ENCODE data around the gene PRKAG2.
A peak's percentile ranks its signal among the peaks of the same experiment; 100 is the strongest.

PRKAG2 gene

GRCh38 chr7:151662251-151662826 lies 214.6 kb downstream of the PRKAG2 start:
- DNase-seq = no peak

- DNase-seq = no peak
These were observed 215.3 kb downstream of the PRKAG2 start for GRCh38 chr7:151661587-151661986.

GRCh38 chr7:151660141-151660540 lies 216.8 kb downstream of the PRKAG2 start:
- DNase-seq = no peak

- DNase-seq = no peak
These were observed 217.7 kb downstream of the PRKAG2 start for GRCh38 chr7:151659219-151659618.

GRCh38 chr7:151658778-151659177 lies 218.1 kb downstream of the PRKAG2 start:
- no peak for DNase-seq

- no peak for DNase-seq
These were observed 219.7 kb downstream of the PRKAG2 start for GRCh38 chr7:151657173-151657572.

- no peak for DNase-seq
These were observed 221.4 kb downstream of the PRKAG2 start for GRCh38 chr7:151655555-151655954.

- DNase-seq = no peak
These were observed 224.8 kb downstream of the PRKAG2 start for GRCh38 chr7:151652111-151652510.

- no peak for DNase-seq
These were observed 226.8 kb downstream of the PRKAG2 start for GRCh38 chr7:151650161-151650560.

GRCh38 chr7:151648429-151648828 lies 228.5 kb downstream of the PRKAG2 start:
- DNase-seq = no peak

- DNase-seq = no peak
These were observed 229.0 kb downstream of the PRKAG2 start for GRCh38 chr7:151647874-151648273.

GRCh38 chr7:151647006-151647405 lies 229.9 kb downstream of the PRKAG2 start:
- DNase-seq = no peak

GRCh38 chr7:151645311-151645710 lies 231.6 kb downstream of the PRKAG2 start:
- no peak for DNase-seq

- no peak for DNase-seq
These were observed 232.4 kb downstream of the PRKAG2 start for GRCh38 chr7:151644554-151644953.

- no peak for DNase-seq
These were observed 234.2 kb downstream of the PRKAG2 start for GRCh38 chr7:151642746-151643145.

GRCh38 chr7:151641587-151641986 lies 235.3 kb downstream of the PRKAG2 start:
- DNase-seq = no peak

GRCh38 chr7:151637781-151638261 lies 239.1 kb downstream of the PRKAG2 start:
- no peak for DNase-seq

GRCh38 chr7:151634643-151635042 lies 242.3 kb downstream of the PRKAG2 start:
- no peak for DNase-seq

GRCh38 chr7:151633516-151633812 lies 243.5 kb downstream of the PRKAG2 start:
- no peak for DNase-seq

GRCh38 chr7:151632750-151633515 lies 244.0 kb downstream of the PRKAG2 start:
- no peak for DNase-seq

GRCh38 chr7:151631953-151632749 lies 244.8 kb downstream of the PRKAG2 start:
- peak; percentile 93 for DNase-seq

GRCh38 chr7:151631570-151631952 lies 245.4 kb downstream of the PRKAG2 start:
- DNase-seq = peak; percentile 26

GRCh38 chr7:151630851-151631569 lies 245.9 kb downstream of the PRKAG2 start:
- peak; percentile 51 for DNase-seq
